ENCODE data around the gene PARD3. TPM values are rescaled to one million over a fixed set of nuclear protein-coding genes. Genes with fewer than 3 reads are reported as not detected.

Gene PARD3
- total RNA-seq, 6 experiments from 2014 or later, result 19.1 to 27.8 (median 22.0) TPM

DNA sequence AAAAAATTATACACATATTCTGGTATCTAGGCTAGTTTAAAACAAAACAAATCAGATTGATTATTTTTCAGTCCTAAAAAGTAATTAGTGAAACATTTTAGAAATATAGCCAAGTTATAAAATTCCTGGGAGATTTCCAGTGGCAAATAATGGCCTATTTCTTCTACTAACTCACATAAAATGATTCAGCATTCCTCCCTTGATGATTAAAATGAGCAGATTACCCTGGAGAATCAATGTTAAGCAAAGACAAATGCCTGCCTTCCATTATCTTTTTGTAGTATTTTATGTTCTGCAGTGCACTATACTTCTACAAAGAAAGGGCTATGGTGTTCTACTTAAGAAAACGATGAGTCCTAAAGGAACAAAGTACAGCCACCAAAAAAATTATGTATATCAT is 53.6 kb downstream of the PARD3 start:
- no peaks in the 10 kb centered on the region for H3K9me3 ChIP-seq
- WGBS (ENCODE audit: insufficient coverage, low coverage, low lambda C conversion rate, missing lambda C conversion rate), result 59% methylated on average over 1 of the region's 1 CpG
- intact Hi-C loops (cut with DNase I), result no loop called here

DNA sequence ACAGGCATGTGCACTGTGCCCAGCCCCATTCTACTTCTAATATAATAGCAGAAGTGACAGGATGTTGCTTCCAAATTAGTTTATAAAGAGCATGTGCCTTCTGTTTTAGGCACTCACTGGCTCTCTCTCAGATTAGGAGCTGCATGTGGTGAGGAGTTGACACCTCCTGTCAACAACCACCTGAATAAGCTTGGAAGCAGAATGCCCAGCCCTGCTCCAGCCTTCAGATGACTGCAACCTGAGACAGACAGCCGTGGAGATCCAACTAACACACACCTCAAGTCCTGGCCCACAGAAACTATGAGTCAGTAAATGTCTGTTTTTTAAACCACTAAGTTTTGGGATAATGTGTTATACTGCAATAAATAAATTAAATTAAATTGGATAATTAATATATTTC is 54.5 kb downstream of the PARD3 start:
- no peak for DNase-seq
- intact Hi-C loops (cut with DNase I), result no loop called here
- H3K4me3 ChIP-seq, result no peak overlapping the region
- WGBS (ENCODE audit: insufficient coverage, low coverage, low lambda C conversion rate, missing lambda C conversion rate), result 100% methylated on average over 1 of the region's 1 CpG
- peaks cover 0 to 12% (median 6%) of the 10 kb centered on the region in 4 donors for H3K4me1 ChIP-seq
- TF ChIP-seq POLR2A (IDR thresholded peaks at IDR 0.05), result no peak
- TF ChIP-seq, protein P1, sequence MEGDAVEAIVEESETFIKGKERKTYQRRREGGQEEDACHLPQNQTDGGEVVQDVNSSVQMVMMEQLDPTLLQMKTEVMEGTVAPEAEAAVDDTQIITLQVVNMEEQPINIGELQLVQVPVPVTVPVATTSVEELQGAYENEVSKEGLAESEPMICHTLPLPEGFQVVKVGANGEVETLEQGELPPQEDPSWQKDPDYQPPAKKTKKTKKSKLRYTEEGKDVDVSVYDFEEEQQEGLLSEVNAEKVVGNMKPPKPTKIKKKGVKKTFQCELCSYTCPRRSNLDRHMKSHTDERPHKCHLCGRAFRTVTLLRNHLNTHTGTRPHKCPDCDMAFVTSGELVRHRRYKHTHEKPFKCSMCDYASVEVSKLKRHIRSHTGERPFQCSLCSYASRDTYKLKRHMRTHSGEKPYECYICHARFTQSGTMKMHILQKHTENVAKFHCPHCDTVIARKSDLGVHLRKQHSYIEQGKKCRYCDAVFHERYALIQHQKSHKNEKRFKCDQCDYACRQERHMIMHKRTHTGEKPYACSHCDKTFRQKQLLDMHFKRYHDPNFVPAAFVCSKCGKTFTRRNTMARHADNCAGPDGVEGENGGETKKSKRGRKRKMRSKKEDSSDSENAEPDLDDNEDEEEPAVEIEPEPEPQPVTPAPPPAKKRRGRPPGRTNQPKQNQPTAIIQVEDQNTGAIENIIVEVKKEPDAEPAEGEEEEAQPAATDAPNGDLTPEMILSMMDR (IDR thresholded peaks at IDR 0.05), result no peak
- no peaks in the 10 kb centered on the region for H3K36me3 ChIP-seq
- no peaks in the 10 kb centered on the region for H3K27me3 ChIP-seq
- H3K27ac ChIP-seq, result no peak overlapping the region
- no peak for ATAC-seq
- no peaks in the 10 kb centered on the region for H3K9me3 ChIP-seq

More for the DNA sequence above, 53.6 kb downstream of the PARD3 start:
- TF ChIP-seq POLR2A (IDR thresholded peaks at IDR 0.05), result no peak
- TF ChIP-seq, protein P1 (IDR thresholded peaks at IDR 0.05), result no peak
- no peaks in the 10 kb centered on the region for H3K36me3 ChIP-seq
- ATAC-seq (no peak), DNase-seq (no peak)
- H3K27me3 ChIP-seq, result no peaks in the 10 kb centered on the region
- no peak overlapping the region for H3K27ac ChIP-seq
- peaks cover 0 to 18% (median 6%) of the 10 kb centered on the region in 4 donors for H3K4me1 ChIP-seq
- H3K4me3 ChIP-seq, result no peak overlapping the region

DNA sequence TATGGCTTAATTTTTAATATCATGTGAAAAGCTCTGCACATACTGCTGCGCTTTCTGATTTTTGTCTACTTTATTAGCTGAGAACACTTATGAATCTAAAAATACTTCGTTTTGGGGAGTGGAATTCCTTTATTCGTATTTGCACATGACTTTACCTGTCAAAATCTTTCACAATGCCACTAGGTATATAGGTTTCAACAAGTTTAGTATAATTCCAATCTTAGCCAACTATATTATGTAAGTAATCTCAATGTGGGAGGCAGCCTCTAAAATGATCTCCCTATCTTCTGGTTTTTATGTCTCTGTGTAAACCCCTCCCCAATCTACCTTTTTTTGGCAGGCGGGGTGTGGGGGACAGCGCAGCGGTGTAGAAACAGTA is 55.3 kb downstream of the PARD3 start:
- DNase-seq, result no peak
- ATAC-seq, result no peak
- intact Hi-C loops (cut with DNase I), result no loop called here
- no peak for TF ChIP-seq POLR2A (IDR thresholded peaks at IDR 0.05)
- TF ChIP-seq, protein P1 (IDR thresholded peaks at IDR 0.05), result no peak
- WGBS (ENCODE audit: insufficient coverage, low coverage, low lambda C conversion rate, missing lambda C conversion rate), result 77% methylated on average over 6 of the region's 6 CpGs
- H3K27ac ChIP-seq, result no peak overlapping the region
- H3K36me3 ChIP-seq, result no peaks in the 10 kb centered on the region
- H3K9me3 ChIP-seq, result no peaks in the 10 kb centered on the region
- H3K4me3 ChIP-seq, result no peak overlapping the region
- no peaks in the 10 kb centered on the region for H3K27me3 ChIP-seq
- peaks cover 0 to 12% (median 6%) of the 10 kb centered on the region in 4 donors for H3K4me1 ChIP-seq

DNA sequence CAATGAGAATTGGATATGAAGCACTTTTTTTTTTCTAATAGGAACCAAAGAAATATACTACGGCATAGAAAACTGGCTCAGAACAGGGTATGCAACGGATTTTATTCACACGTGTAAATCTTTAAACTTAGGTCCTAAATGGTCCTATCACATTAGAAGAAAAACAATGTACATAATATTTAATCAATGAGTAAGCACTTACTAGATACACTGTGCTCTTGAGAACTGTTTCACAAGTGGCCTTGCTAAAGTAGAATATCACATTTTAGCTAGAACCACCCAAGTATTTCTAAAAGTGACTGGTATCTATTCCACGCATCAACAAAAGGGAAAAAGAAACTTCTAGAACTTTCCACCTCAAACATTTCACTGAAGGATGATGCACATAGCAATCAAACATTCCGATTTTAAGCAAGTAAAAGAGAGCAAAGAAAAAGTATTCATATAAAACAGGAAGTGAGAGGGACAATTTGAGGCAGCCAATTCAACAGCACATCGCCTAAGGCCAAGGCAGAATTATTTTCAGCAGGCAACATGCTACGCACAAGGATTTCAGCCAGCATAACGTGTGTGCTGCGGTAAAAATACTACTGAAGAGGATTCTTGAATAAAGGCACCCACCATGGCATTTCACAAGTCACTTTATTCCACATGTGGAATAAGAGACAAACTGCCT is 55.8 kb downstream of the PARD3 start:
- no peak for DNase-seq
- Histone ChIP-seq H3K27me3 (no peaks in the 10 kb centered on the region), H3K4me1 (peaks cover 0 to 17% (median 6%) of the 10 kb centered on the region in 4 donors), H3K9me3 (no peaks in the 10 kb centered on the region), H3K4me3 (no peak overlapping the region), H3K27ac (no peak overlapping the region), H3K36me3 (no peaks in the 10 kb centered on the region)
- intact Hi-C loops (cut with DNase I), result no loop called here
- no peak for ATAC-seq
- 93% methylated on average over 8 of the region's 9 CpGs for WGBS (ENCODE audit: insufficient coverage, low coverage, low lambda C conversion rate, missing lambda C conversion rate)
- TF ChIP-seq, protein P1 (IDR thresholded peaks at IDR 0.05), result no peak
- no peak for TF ChIP-seq POLR2A (IDR thresholded peaks at IDR 0.05)
